ENCODE measurements around the gene RNPC3. TPM values are rescaled to one million over a fixed set of nuclear protein-coding genes. Genes with fewer than 3 reads are reported as not detected.

RNPC3 gene, protein sequence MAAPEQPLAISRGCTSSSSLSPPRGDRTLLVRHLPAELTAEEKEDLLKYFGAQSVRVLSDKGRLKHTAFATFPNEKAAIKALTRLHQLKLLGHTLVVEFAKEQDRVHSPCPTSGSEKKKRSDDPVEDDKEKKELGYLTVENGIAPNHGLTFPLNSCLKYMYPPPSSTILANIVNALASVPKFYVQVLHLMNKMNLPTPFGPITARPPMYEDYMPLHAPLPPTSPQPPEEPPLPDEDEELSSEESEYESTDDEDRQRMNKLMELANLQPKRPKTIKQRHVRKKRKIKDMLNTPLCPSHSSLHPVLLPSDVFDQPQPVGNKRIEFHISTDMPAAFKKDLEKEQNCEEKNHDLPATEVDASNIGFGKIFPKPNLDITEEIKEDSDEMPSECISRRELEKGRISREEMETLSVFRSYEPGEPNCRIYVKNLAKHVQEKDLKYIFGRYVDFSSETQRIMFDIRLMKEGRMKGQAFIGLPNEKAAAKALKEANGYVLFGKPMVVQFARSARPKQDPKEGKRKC
- total RNA-seq (2021), result 11.9 and 12.2 TPM in 2 replicates
- long read RNA-seq, partial matches to known transcripts, result 9 of 17 reads
- long read RNA-seq, other reads (novel, unspliced or antisense), result 8 of 17 reads

DNA sequence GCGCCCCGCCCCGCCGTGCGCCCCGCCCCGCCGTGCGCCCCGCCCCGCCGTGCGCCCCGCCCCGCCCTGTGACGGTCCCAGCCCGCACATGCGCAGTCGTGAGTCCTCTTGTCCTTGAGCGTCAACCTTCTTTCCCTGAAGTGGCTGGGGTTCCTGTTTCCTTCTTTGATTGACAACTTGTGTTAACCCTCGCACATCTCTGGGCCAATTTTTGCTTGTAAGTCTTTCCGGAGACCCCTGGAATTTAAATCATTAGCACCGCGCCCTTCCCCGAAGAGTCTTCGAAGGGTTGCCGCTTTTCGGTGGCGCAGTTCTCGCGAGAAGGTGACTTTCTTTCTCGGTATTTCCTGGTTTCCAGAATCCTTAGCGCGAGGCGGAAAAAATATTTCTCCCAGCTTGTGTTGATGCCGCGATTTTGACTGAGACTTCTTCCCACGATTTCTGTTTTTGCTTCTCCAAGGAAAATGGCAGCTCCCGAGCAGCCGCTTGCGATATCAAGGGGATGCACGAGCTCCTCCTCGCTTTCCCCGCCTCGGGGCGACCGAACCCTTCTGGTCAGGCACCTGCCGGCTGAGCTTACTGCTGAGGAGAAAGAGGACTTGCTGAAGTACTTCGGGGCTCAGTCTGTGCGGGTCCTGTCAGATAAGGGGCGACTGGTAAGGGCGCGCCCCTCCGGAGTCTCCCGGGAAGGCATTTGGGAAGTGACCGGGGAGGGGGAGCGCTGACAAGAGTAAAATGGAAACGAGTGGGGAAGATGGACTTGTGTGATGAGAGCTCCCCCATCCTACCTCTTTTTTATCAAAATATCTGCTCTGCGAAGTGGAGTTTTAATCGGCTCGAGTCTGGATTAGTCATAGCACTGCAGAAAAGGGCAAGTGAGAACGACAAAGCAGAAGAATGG is at the start of gene RNPC3:
RNPC3 (plus strand) TSS at position 93 of the 901 bp plus-strand sequence; CDS start at position 465, 372 bp downstream.
- H2BK20ac ChIP-seq (ENCODE audit: low read depth, low read length, poor library complexity, severe bottlenecking), result no peak within 1 kb of the TSS
- H3K4me2 ChIP-seq (ENCODE audit: insufficient read depth, insufficient read length, low read length), result peak within 1 kb of the TSS; percentile 81
- Mint-ChIP-seq H3K27ac (peak within 1 kb of the TSS; percentile 99 to 100 (median 100)), H3K27me3 (ENCODE audit: low read depth) (no peaks in the 10 kb centered on the region), H3K4me1 (peaks cover 10 to 13% of the 10 kb centered on the region in 2 experiments), H3K36me3 (ENCODE audit: insufficient read depth in 1 of 3, low read depth in 3 of 3) (peaks cover 3 to 12% (median 7%) of the 10 kb centered on the region in 3 experiments; a peak in 5 of 7 replicates), H3K4me3 (peak within 1 kb of the TSS; percentile 99), H3K9me3 (peaks cover 3 to 11% of the 10 kb centered on the region in 2 experiments; a peak in 2 of 5 replicates)
- peak within 1 kb of the TSS; percentile 97 for H3K9ac ChIP-seq (ENCODE audit: extremely low read depth, insufficient read length, low read length)
- no peaks in the 10 kb centered on the region for H3K4me1 ChIP-seq (ENCODE audit: insufficient read depth, low read length)
- no peak within 1 kb of the TSS for H2AK5ac ChIP-seq (ENCODE audit: insufficient read length, low read length)
- no peak within 1 kb of the TSS for H2BK15ac ChIP-seq (ENCODE audit: low read depth, low read length)
- H3K27me3 ChIP-seq (ENCODE audit: insufficient read depth, low read length), result no peaks in the 10 kb centered on the region
- peak; percentile 83 for DNase-seq
- H4K5ac ChIP-seq (ENCODE audit: insufficient read length, low read depth, low read length), result peak within 1 kb of the TSS; percentile 92
- H2AFZ ChIP-seq (ENCODE audit: low read length), result peak within 1 kb of the TSS; percentile 86
- H3T11ph ChIP-seq (ENCODE audit: low read length), result no peak within 1 kb of the TSS
- H2BK5ac ChIP-seq (ENCODE audit: insufficient read length, low read length), result no peak within 1 kb of the TSS
- H3K56ac ChIP-seq (ENCODE audit: insufficient read length, low read depth, low read length), result peak within 1 kb of the TSS; percentile 85
- H2BK120ac ChIP-seq (ENCODE audit: low read depth, low read length, poor library complexity, severe bottlenecking), result peak within 1 kb of the TSS; percentile 69
- H4K91ac ChIP-seq (ENCODE audit: insufficient read length, low read depth, low read length), result no peak within 1 kb of the TSS
- no peaks in the 10 kb centered on the region for H3K79me1 ChIP-seq (ENCODE audit: insufficient read depth, low read depth, low read length, poor library complexity, severe bottlenecking)
- peaks cover 1% of the 10 kb centered on the region; the same call in 1 of the 2 replicates for H3K79me2 ChIP-seq (ENCODE audit: insufficient read depth, low read length)
- no peak within 1 kb of the TSS for H3K23ac ChIP-seq (ENCODE audit: insufficient read length, low read depth, low read length)
- no peak within 1 kb of the TSS; the same call in 1 of the 2 replicates for H3K4ac ChIP-seq (ENCODE audit: low read depth, low read length)
- no peaks in the 10 kb centered on the region for H3K23me2 ChIP-seq (ENCODE audit: insufficient read length, low read depth, low read length, poor library complexity, severe bottlenecking)
- H3K27ac ChIP-seq (ENCODE audit: insufficient read length, low read depth, low read length), result peak within 1 kb of the TSS; percentile 93
- no peaks in the 10 kb centered on the region for H4K20me1 ChIP-seq (ENCODE audit: control insufficient read depth, insufficient read depth, insufficient read length)
- TF ChIP-seq, protein P1, sequence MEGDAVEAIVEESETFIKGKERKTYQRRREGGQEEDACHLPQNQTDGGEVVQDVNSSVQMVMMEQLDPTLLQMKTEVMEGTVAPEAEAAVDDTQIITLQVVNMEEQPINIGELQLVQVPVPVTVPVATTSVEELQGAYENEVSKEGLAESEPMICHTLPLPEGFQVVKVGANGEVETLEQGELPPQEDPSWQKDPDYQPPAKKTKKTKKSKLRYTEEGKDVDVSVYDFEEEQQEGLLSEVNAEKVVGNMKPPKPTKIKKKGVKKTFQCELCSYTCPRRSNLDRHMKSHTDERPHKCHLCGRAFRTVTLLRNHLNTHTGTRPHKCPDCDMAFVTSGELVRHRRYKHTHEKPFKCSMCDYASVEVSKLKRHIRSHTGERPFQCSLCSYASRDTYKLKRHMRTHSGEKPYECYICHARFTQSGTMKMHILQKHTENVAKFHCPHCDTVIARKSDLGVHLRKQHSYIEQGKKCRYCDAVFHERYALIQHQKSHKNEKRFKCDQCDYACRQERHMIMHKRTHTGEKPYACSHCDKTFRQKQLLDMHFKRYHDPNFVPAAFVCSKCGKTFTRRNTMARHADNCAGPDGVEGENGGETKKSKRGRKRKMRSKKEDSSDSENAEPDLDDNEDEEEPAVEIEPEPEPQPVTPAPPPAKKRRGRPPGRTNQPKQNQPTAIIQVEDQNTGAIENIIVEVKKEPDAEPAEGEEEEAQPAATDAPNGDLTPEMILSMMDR (conservative IDR thresholded peaks at IDR 0.05), result no peak
- no peaks in the 10 kb centered on the region for H3K9me3 ChIP-seq (ENCODE audit: control insufficient read depth, low read depth, low read length)
- H2BK12ac ChIP-seq (ENCODE audit: insufficient read length, low read depth, low read length), result no peak within 1 kb of the TSS
- WGBS (ENCODE audit: extremely low coverage, insufficient read length, low lambda C conversion rate), result no CpG with 5 or more reads among the region's 62 CpGs
- H3K18ac ChIP-seq (ENCODE audit: insufficient read length, low read depth, low read length), result peak within 1 kb of the TSS; percentile 93
- peak within 1 kb of the TSS; percentile 98 for H3K14ac ChIP-seq (ENCODE audit: insufficient read depth, low read length)
- no peak within 1 kb of the TSS for H4K8ac ChIP-seq (replicated peaks; ENCODE audit: insufficient read length, low read depth, low read length)

Data from H9 (cell line).